SK-N-MC (cell line): ENCODE data around the gene HUS1B.

Experiments
- EZH2 ChIP-seq: fragments of 200-600 bp; sonication (generic); IDR thresholded peaks from one replicate; pipeline ENCODE4 v1.6.1; 2017; ENCODE audit warnings: antibody characterized with exemption
- FOXP2 ChIP-seq: optimal IDR thresholded peaks from 2 replicates; pipeline ENCODE3; 2011; ENCODE audit warnings: mild to moderate bottlenecking, moderate library complexity; ENCODE audit not compliant: insufficient read depth; ENCODE audit errors: extremely low read length, control extremely low read depth

GRCh38 chr6:700490-700889, 43.6 kb upstream of the HUS1B start:
- TF ChIP-seq EZH2 (no peak), FOXP2 (no peak)
